GM13977 (cell line): Measurements from ENCODE around the gene ZFP1.

Source experiments
- DNase-seq: peaks from one replicate; pipeline ENCODE4 v3.0.0; 2012; ENCODE audit warnings: low spot score
- in situ Hi-C: fragments of 300-500 bp; cut with MboI; formaldehyde crosslinking; loops from one replicate; pipeline ENCODE4 v1.12.0; 2022; ENCODE audit warnings: low sequenced_read_pairs, low pct_unique_long_range_greater_than_20kb, mixed read lengths, inconsistent platforms; ENCODE audit not compliant: unreplicated experiment
- TF ChIP-seq, protein P1 (sequence below): IDR thresholded peaks from 2 replicates; pipeline ENCODE4 v1.5.1; 2012; ENCODE audit warnings: mild to moderate bottlenecking, control low read depth; ENCODE audit not compliant: insufficient read depth; ENCODE audit errors: extremely low read depth, missing control alignments

Gene ZFP1

DNA sequence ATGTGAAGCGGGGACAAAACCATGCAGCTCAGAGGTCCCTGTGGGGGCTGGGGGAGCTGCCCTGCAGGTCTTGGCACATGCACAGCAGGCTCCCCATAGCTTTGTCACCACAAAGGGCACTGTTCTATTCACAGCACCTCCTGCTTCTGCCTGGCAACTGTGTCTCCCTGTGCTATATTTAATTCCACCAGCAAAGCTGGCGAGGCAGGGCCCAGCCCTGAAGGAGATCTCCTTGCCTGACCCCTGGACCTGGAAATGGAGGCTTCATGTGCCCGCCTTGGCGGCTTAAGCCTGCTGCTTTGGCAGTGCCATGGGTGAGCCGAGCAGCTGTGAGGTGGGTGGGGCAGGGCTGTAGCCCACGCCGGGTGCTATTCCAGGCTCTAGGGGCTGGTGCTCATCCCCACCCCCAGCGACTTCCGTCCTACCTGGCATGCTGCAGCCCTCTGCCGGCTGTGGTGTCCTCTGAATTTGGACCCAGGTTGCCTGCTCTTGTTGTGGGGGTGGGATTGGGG is 38.5 kb upstream of the ZFP1 start:
- in situ Hi-C loops = loop anchor here (10.0 kb wide), 1 partner anchor 115 kb away; the partner anchor contains the start of gene ZNRF1
- TF ChIP-seq, protein P1, sequence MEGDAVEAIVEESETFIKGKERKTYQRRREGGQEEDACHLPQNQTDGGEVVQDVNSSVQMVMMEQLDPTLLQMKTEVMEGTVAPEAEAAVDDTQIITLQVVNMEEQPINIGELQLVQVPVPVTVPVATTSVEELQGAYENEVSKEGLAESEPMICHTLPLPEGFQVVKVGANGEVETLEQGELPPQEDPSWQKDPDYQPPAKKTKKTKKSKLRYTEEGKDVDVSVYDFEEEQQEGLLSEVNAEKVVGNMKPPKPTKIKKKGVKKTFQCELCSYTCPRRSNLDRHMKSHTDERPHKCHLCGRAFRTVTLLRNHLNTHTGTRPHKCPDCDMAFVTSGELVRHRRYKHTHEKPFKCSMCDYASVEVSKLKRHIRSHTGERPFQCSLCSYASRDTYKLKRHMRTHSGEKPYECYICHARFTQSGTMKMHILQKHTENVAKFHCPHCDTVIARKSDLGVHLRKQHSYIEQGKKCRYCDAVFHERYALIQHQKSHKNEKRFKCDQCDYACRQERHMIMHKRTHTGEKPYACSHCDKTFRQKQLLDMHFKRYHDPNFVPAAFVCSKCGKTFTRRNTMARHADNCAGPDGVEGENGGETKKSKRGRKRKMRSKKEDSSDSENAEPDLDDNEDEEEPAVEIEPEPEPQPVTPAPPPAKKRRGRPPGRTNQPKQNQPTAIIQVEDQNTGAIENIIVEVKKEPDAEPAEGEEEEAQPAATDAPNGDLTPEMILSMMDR = no peak
- DNase-seq = no peak

DNA sequence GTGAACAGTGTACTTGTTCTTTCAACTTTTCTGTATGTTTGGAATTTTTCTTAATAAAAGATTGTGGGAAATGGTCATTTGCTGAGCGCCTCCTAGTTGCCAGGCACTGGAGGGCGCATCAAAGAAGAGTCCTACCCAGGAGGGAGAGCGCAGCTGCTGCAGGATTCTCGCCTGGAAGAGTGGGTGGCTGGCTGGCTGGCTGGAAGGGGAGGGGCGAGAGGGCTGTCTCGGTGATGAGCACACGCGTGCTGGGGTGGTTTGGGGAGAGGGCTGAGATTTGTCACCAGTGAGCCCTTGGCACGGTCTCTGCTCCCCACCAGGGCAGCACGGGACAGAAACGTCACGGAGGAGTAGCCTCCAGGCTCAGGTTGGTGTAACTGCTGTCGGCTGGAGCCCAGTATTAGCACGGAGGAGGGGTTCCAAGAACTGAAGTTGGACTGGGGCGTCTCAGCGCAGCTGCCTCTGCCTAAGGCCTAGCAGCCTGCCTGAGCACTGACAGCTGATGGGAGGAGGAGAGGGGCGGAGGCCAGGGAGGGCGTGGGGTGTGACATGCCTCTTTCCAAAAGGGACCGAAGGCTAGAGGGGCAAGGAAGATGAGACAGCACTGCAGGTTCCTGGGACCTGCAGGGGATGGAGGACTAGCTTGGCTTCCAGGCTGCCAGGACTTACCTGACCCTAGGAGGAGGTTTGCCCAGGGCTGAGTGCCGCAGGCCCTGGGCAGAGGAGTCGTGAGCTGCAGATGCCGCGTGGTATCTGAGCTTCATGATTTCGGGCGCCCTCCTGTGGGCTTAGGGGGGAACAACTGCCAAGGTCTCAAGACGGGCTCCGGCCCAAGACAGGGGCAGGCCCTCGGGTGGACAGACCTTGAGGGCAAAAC is 37.4 kb upstream of the ZFP1 start:
- in situ Hi-C loops = no loop called here
- peak; percentile 92 for DNase-seq
- TF ChIP-seq, protein P1 = peak; percentile 94

DNA sequence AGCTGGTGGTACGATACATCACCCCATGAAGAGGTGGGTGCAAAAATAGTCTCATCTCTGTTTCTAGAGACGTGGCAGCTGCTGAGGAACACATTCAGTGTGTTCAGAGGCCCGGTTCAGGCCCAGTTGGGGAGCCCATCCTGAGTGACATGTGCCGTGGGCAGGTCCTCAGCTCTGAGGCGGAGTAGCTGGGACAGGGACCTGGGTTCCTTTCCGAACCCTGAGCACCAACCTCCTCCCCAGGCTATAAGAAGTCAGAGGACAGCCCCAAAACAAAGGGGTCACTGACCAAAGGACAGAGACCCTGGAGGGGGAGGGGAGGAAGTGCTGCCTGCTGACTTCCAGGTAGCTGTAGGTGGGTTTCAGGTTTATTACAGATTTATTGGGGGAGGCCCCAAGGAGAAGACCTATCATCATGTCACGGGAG is 36.8 kb upstream of the ZFP1 start:
- in situ Hi-C loops = no loop called here
- TF ChIP-seq, protein P1 = no peak
- DNase-seq = no peak

DNA sequence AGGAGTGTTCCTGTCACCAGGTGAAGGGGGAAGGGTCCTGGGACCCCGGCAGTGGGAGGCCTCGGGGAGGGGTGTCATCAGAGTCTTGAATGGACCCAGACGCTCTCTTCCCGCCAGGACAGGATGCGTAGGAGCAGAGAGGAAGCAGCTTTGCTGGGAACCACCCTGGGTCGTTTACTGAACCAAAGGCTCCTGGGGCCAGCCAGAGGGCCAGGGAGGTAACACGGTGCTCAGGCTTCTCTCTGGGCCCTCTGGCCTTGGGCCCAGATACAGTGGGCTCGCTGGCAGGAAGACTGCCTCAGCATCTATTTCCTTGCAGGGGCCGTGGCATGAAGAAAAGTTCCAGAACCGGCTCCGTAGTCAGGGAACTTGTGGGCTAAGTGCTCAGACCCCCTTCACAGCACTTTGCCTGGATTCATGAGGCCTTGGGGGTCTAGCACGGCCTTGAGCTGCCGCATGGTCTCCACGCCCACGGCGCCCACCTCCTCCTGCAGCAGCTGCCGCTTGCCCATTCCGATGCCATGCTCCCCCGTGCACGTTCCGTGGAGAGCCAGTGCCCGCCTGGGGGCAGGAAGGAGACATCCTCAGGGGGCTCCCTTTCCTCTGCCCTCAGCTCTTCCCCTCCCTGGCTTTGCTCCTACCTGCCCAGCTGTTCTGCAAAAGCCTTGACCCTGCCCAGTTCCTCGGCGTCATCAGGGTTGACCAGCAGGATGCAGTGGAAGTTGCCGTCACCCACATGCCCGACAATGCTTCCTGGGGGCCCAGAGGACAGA is 36.2 kb upstream of the ZFP1 start:
- TF ChIP-seq, protein P1 = no peak
- in situ Hi-C loops = no loop called here
- no peak for DNase-seq

DNA sequence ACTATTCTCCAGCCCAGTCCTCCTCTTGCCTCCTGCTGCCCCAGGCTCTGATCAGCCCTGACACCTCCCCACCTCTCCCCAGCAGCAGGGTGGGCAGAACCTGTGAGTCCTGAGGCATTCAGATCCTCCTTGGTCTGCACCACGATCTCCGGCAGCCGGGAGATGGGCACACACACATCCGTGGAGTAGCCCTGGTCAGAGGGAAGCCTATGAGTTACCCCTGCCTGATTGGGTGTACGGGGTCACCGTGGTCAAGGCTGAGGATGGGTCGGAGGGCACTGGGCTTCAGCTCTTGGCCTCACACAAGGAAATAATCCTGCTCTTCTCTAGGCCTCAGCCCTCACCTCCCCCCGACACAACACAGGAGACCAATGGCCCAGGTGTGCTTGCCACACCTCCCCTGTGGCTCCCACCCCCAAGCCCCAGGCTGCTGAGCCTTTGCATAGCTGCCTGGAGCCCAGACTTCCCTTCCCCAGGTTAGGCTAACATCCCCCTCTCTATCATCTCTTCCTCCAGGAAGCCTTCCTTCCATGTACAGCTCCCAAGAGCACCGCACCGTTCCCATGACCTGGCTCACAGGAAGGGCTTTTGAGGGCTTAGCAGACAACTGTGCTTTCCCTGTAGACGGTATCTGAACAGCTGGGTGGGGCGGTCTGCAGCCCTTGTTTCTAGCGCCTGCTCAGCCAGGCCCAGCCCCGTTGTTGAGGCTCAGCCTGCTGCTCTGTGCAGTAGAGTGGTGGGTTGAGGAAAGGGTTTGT is 35.4 kb upstream of the ZFP1 start:
- TF ChIP-seq, protein P1 = no peak
- DNase-seq = no peak
- in situ Hi-C loops = no loop called here
